Activated CD4-positive, alpha-beta T cell treated with anti-CD3 and anti-CD28 coated beads, Interleukin-2, amount 50 U/mL, for 4 hours (primary cell): ENCODE measurements around the gene PPP1R2.
A peak's percentile ranks its signal among the peaks of the same experiment; 100 is the strongest.
"Not testable (repeated sequence)": the region's sequence is repeated elsewhere in the genome, so short reads cannot be mapped to it uniquely, and the experiment has no call there.

ENCODE experiments used
- DNase-seq, 2 experiments: peaks; one replicate each; pipeline ENCODE4 v3.0.0-alpha.2; 2020

PPP1R2 gene

DNA sequence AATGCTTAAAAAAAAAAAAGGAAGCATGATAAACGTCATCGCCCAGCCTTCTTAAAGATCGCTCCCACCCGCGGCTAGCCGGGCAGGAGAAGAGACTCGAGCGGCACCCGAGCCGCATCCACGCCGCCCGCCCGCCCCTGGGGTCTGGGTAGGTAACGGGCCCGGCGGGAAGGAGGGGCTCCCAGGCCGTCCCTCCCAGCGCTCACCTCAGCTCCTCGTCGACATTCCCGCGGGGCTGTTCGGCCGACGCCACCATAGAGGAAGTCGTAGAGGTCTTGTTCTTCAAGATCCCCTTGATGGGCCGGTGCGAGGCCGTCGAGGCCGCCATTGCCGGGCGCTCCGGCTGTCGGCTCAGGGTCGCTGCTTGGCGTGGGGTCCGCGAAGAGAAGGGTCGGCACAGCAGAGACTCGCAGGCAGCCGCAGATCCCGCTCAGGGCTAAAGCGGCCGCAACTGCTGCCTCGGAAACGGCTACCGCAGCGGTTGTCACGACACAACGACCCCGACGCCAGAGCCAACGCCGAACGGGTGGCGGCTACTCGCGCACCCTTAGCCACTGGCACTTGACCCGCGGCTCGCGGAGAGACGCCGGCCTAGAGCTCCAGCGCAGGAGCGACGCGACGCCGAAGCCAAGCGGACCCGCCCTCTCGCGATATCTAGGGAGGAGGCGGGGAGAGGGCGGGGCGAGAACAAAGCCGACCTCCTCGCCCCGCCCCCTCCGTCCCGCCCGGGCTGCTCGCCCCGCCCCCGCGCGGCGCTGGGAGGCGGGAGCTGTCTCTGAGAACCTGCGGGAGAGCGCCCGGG, at the start of gene PPP1R2:
Gene PPP1R2, minus strand, starts transcription at position 628 of the 802 bp plus-strand sequence. Its CDS starts 300 bp downstream, at position 328.
- DNase-seq: peak; percentile 84 to 88

DNA sequence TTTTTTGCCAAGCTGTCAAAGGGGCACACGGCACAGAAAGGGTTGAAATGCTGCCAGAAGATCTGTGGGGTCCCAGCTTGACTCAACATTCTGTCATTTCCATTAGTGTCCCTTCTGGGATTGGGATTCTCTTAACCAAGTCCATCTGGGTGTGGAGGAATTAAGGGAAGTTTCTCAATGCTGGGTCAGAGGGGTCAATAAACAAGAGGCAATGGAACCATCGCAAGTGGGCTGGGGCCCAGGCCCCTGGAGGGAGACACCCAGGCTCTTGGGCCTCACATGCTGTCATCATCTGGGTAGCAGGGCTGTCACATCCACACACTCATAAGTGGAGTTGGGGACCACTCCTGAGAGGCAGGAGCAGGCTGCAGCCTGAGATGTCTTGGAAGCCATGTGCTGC, 48.7 kb upstream of the PPP1R2 start:
- DNase-seq: no peak

DNA sequence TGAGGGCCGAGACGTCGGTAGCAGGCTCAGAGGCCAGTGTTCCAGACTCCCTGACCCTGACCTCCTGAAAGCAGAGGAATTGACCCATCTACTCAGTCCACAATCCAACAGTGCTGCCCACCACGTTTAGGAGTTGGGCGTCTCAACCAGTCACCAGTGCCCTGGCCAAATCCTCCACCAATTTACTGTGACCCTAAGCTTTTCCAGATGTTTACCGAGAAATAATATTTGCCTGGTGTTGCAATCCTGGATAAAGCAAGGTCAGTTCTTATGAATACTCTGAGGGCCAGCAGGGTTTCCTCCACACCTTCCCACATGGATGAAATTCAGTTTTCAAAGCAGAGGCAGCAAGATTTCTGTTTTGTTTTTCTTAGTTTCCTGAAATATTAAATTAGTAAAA, 48.1 kb upstream of the PPP1R2 start:
- DNase-seq: no peak

DNA sequence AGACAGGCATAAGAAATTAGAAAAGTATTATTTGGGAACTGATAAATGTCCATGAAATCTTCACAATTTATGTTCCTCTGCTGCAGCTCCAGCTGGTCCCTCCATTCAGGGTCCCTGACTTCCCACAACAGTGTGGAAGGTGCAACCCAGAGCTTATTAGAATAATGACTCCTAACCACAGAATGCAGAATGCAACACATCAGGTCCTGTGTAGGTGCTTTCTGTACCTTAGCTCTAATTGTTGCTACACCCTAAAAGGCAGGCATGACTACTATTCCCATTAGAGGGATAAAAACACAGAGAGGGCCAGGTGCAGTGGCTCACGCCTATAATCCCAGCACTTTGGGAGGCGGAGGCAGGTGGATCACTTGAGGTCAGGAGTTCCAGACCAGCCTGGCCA, 47.3 kb upstream of the PPP1R2 start:
- not testable (repeated sequence) for DNase-seq

DNA sequence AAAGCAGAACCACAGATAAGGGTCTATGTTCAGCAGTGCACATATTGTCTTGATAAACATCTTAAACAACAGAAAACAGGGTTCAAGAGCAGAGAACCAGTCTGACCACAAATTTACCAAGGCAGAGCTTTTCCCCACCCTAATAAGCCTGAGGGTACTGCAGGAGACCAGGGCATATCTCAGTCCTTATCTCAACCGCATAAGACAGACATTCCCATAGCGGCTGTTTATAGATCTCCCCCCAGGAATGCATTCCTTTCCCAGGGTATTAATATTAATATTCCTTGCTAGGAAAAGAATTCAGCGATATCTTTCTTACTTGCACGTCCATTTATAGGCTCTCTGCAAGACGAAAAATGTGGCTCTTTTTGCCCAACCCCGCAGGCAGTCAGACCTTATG, 46.7 kb upstream of the PPP1R2 start:
- DNase-seq: not testable (repeated sequence)

DNA sequence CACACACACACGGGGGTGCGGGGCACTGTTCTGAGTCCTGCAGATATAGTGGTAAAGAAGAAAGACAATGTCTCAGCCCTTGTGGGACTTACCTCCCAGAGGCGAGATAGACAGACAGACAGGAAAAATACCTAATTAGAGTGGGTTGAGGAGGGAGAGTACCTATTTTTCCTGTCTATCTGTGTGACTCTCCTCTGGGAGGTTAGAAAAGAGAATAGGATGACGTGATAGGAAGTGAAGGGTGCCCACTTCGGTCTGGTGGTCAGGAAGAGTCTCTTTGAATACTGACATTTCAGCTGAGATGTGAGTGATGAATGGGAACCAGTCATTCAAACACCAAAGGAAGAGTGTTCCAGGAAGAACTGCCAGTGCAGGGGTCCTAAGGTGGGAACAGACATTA, 44.7 kb upstream of the PPP1R2 start:
- no peak for DNase-seq

DNA sequence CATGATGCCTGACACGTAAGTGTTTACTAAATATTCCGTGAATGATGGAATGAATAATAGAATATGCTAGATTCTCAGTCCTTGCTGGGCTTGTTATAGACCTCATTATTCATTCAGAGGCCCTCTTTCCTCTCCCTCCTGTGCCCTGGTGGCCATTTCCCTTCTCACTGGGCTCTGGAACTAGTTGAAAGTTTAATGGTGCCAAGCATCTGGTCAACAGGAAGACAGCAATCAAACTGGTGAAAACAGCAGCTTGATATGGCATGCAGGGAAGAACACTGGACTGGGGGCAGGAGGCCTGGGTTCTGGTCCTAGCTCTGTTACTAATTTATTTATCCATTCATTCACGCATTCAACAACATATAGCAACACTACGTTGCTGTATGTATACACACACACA, 44.3 kb upstream of the PPP1R2 start:
- DNase-seq: no peak

DNA sequence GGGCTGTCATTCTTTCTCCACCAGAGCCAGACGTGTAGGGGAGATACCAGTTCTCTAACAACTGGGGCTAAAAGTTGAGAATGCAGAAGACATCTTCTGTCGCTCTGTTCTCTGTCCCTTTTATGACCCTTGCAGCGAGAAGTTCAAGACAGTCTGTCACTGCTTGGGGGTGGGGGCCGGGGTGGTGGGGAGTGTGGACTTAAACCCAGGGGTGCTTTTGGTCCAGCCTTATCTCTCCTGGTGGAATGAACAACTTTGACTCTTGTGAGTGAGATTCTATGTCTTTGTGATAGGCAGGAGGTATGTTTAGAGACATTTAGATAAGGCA, 41.4 kb upstream of the PPP1R2 start:
- DNase-seq: no peak

DNA sequence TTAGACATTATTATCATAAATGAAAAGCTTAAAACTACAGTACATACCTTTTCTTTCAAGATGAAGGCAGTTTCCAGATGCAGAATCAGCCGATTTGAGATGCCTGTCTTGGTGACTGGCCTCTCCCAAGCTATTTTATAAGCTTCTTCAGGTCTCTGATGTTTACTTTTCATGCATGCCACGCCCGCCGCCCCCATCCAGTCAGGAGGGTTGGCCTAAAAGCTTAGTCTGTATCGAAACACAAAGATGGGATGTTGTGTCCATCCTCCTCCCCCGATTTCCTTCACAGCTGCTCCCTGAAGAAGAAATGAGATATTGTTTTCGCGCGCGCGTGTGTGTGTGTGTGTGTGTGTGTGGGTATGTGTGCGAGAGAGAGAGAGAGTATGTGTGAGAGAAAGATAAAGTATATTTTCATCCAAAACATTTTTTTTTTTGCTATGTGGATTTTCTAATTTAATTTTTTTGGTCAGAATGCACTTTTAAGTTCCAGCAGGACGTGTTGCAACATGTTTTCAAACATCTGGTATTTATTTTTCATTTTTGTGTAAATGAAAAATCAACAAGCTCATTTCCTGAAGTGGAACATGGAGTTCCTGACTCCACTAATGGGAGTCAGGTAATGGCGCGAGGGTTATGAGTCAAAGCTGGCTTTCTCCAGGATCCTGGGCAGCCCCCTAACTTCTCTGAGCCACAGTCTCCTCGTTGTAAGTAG, 40.9 kb upstream of the PPP1R2 start, which contains the start of gene APOD:
Gene APOD, minus strand, starts transcription at position 110 of the 712 bp plus-strand sequence. CDS start 4,479 bp downstream, outside the sequence.
- DNase-seq: no peak

DNA sequence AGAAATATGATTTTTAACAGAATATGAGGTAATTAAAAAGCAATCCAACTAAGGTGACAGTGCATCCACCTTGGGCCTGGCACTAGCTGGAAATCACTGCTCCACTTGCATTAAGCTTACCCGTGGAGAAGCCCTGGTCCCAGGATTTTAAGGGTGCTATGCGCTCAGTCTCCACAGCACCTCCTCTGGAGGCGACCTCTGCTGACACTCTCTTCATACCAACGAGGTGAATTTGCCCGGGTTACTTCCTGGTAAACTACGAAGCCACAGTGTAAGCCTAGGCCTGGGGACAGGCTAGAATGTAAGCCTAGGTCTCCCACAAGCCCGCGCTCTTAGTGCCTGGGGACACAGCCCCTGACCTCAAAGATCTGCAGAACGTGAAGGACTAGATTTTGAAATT, 39.8 kb upstream of the PPP1R2 start:
- no peak for DNase-seq

DNA sequence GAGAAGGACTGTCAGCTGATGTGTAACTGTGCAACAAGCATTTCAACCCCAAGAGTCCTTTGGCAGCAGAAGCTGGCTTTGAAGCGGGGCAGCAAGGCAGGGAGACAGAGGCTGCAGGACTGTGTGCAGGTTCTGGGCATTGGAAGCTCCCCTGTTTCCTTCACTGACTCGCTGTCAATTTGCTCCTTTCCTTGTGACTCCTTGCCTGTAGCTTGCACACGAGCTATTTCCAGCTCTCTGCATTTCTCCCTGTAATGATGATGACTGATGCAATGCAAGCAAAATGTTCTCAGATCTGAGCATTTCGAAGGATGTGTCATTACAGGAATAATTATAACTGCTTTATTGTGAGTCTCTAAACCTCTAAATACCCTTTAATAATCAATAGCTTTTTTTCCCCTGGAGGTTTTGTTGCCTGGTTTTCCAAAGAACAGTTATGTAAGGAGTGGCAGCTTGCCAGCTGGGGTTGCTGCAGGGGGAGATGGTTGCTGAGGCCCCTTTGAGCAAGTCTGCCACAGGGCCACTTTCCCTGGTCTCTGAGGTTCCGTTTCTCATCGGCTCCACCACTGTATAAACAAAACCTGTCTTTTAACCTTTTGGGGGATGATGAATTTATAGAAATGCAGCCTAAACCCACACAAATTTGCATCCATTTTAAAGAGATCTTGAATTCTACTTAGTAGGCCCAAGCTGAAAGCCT, 37.8 kb upstream of the PPP1R2 start:
- DNase-seq: no peak

DNA sequence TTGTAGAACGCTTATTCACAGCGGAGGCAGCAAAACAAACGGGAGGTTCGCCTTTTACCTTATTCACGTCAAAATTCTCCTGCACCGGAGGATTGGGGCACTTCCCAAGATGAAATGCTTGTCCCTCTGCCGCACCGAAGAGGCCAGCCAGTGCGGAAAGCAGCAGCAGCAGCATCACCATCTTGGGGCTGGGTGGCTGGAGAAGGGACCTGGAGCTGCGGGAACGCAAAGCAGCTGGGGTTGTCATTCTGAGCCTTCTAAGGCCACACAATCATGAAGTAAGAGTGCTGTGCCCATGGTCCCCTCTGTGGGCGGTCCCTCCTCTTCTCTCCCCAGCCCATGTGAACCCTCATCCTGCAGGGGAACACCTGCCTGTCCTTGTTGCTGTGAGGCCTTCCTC, 36.2 kb upstream of the PPP1R2 start:
- no peak for DNase-seq

DNA sequence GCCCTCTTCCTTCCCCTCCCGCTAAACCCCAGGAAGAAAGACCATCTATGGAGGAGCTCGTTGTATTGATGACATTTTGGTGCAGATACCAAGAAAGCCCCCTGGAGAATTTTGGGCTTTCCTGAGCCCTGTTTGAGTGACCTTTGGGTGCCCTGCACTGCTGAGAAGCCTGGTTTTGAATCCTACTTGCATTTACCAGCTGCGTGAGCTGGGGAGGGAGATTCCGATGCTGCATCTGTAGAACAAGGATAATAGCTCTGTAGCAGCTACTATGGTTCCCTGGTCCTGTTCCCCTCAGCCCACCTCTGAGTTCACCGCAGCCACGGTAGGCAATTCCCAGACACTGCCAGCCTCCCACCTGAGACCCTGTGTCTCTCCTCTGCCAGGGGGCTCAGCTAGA, 35.4 kb upstream of the PPP1R2 start:
- no peak for DNase-seq

DNA sequence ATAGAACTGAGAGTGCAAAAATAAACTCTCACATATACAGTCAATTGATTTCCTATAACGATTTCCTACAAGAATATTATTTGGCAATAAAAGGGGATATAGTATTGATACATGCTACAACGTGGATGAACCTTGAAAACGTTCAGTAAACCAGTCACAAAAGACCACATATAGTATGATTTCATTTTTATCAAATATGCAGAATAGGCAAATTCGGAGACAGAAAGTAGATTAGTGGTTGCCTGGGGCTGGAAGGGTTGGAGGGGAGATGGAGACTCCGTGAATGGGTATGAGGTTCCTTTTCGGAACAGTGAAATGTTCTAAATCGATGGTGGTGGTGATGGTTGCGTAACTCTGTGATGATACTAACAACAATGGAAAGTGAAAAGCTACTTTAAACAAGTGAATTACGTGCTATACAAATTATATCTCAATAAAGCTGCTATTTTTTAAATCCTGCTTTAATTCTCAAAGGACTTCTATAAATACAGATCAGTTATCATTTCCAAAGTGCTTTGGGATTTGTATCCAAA, 34.6 kb upstream of the PPP1R2 start:
- no peak for DNase-seq

DNA sequence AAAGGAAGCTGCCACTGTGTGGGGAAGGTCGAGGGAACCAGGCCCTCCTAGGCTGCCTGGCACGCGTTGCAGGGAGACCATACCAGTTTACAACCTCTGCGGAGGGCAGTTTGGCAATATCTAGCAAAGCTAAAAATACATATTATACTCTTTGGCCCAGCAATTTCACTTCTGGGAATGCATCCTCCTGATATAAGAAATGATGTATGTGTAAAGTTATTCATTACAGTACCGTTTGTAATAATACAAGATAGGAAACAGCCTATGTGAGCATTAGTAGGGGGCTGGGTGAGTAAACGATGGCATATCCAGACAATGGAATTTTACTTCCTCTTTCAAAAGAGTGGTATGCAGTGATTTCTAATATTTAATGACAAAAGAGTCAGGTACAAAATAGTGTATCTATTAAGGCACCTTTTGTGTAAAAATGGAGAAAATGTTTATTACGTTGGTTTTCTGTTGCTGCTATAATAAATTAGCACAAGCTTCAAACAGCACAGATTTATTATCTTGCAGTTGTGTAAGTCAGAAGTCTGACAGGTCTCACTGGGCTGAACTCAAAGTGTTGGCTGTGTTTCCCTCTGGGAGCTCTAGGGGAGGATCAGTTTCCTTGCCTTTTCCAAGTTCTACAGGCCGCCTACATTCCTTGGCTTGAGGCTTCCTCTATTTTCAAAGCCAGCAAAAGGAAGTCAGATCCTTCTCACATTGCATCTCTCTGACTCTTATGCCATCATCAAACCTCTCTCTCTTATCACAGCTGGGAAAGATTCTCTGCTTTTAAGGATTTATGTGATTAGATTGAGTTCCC, 31.6 kb upstream of the PPP1R2 start:
- DNase-seq: no peak

DNA sequence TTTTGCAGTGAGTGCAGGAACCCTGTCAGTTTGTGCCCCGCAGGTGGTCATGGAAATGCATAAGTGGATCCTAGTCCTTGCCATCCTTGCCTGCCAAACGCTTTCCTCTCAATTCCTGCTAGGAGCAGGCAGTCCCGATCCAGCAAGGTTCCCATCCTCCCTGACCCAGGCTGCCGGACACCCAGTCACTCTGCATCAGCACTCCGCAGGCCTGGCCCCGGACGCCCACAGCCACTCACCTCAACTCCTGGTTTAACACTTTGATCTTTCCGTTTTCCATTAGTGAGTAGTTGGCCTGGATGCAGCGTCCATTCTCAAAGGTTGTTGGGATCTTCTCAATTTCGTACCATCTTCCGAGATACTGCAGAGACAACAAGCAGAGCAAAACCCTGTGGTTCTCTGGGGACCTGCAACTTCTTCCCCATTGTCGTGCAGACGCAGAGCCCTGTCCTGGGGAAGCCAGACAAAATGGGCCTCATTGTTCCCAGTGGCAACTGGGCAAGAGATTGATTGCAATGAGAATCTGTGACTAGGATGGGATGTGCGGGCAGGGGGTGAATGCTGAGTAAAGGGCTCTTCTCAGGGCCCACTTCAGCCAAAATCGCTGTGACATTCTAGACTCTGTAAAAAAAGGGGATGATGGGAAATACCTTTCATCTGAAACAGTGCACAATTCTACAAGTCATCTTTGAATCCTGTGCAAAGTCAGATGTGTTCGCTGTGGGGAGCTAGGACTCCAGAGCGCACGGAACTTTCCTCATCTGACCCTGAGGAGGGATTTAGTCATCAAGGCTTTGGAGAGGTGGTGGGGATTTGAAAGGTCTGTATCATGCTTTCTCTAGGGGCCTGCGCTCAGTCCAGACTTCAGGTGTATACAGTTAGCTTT, 30.7 kb upstream of the PPP1R2 start:
- DNase-seq: no peak

DNA sequence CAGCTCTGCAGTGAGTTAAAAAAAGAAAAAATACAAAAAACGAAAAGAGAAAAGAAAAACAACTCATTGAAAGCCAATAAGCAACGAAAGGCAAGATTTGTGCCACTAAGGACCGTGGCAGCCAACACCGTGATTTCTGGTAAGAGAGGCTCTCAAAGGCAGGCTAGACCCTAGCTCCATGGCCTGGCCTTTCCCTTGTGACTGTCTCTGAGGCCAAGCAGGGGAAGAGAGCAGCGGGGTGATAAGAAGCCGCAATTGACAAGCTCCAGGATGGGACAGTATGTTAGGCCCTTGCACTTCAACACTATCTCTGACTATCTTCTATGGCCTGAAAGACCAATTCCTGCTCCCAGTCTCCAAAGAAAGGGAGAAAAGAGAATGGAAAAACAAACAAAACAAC, 28.2 kb upstream of the PPP1R2 start:
- DNase-seq: no peak

DNA sequence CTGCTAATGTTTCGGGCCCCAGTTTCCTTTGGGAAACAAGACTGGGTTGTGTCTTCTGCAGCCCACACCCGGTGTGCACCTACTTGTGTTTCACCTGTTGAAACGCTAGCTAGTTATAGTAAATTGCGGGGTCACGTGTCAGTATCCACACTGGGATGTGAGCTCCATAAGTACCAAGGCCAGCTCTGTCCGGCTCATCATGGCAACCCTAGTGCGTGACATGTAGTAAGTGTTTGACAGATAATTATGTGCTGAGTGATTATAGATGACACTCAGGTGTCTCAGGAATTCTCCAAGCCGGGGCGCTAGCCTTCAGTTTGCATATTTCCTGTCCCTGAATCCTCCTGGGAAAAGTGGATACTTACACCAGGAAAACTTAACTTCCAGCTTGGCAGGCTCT, 27.8 kb upstream of the PPP1R2 start:
- DNase-seq: no peak

DNA sequence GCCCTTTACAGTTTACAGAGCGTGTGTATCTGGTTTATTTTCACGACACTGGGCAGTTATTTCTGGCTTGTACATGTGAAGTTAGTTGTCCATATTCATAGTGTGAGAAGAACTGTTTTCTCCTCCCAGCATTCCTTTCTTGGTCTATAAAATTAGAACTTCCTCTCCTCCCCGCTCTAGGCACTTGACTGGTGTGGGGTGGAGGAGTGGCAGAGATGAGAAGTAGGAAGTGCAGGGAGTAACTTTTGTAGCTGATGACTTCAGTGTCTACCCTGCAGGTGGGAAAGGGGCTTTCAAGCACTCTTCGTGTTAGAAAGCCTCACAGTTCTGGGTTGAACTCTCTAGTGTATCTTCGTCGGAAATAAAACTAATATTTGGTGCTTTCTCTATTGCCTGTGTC, 27.2 kb upstream of the PPP1R2 start:
- no peak for DNase-seq

DNA sequence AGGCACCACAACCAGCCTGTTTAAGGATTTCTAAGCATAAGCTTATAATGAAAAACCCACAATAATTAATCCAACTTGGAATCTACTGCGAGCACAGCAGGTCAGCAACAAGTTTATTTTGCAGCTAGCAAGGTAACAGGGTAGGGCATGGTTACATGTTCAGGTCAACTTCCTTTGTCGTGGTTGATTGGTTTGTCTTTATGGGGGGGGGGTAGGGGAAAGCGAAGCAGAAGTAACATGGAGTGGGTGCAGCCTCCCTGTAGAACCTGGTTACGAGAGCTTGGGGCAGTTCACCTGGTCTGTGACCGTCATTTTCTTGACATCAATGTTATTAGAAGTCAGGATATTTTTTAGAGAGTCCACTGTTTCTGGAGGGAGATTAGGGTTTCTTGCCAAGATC, 25.5 kb upstream of the PPP1R2 start:
- DNase-seq: no peak

DNA sequence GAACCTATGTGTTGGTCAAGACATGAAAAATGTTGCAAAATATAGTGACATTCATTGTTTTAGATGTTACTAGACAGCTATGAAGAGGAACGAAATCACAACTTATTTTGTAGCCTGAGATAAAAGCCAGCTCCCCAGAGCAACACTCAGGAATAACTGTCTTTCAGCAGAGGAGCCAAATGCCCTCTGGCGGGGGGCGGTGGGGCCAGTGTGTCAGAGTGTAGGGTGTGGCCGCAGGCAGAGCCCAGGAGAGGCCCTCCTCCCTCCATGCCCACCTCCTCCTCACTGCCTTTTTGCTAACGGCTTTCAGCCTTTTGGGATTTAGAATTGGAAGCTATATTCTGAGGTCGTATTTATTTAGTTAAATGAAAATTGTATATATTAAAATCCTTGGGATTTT, 23.7 kb upstream of the PPP1R2 start:
- DNase-seq: no peak

DNA sequence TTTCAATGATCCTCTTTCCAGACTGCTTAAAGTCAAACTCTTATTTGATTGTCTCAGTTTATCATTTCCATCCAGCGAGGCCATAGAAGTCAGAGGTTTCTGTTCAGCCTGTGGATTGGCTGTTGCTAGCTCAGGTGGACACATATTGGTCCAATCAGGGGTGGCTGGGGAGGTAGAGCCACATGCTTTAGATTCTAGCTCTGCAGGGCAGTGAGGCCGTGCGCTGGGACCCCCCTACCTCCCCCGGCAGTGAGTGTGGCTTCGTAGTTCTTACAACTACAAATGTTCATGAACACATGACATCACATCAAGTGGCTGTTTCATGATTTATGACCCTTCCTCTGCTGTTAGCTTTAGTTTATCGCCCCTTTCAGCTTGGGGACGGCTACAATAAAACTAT, 22.6 kb upstream of the PPP1R2 start:
- no peak for DNase-seq
